Esophagus squamous epithelium (tissue), 5 donors: ENCODE data around the gene RREB1. TPM values are rescaled to one million over a fixed set of nuclear protein-coding genes. Genes with fewer than 3 reads are reported as not detected.
A peak's percentile ranks its signal among the peaks of the same experiment; 100 is the strongest.

Experiments
- DNase-seq: peaks from one replicate; lab custom pipeline; 2025; lab: John Stamatoyannopoulos, UW
- H3K27ac ChIP-seq, 4 donors: fragments of 200-600 bp; sonication (generic); one replicate each; pipeline ENCODE4 v1.5.1; 2016 to 2019; ENCODE audit warnings: mild to moderate bottlenecking in 1 of 4
- H3K27me3 ChIP-seq, 4 donors: fragments of 200-600 bp; sonication (generic); 1 replicate in 3 of 4; 2 replicates in 1 of 4; pipeline versions ENCODE4 v1.5.1 to v1.6.0; 2017 to 2021; ENCODE audit warnings: antibody characterized with exemption in 1 of 4
- H3K36me3 ChIP-seq, 3 donors: fragments of 200-600 bp; sonication (generic); one replicate each; pipeline ENCODE4 v1.5.1; 2016 to 2019
- H3K4me1 ChIP-seq, 3 donors: fragments of 200-600 bp; sonication (generic); one replicate each; pipeline ENCODE4 v1.5.1; 2017 to 2019
- H3K4me3 ChIP-seq, 4 donors: fragments of 200-600 bp; sonication (generic); 1 replicate in 3 of 4; 2 replicates in 1 of 4; pipeline ENCODE4 v1.5.1; 2016 to 2019; ENCODE audit warnings: mild to moderate bottlenecking in 2 of 4, moderate library complexity in 1 of 4
- H3K9me3 ChIP-seq, 3 donors: fragments of 200-600 bp; sonication (generic); one replicate each; pipeline ENCODE4 v1.5.1; 2016 to 2019
- CTCF ChIP-seq, 6 experiments: fragments of 450-650 bp in 4 of 6; fragments of 200-600 bp in 2 of 6; sonication (generic) in 2 of 6; IDR thresholded peaks; one replicate each; pipeline ENCODE4 v1.5.1; 2016 to 2019; ENCODE audit warnings: antibody characterized with exemption in 6 of 6, mild to moderate bottlenecking in 4 of 6, moderate library complexity in 4 of 6
- POLR2A ChIP-seq, 4 donors: fragments of 450-650 bp; IDR thresholded peaks; one replicate each; pipeline ENCODE4 v1.6.1; 2017; ENCODE audit warnings: antibody characterized with exemption in 4 of 4, mild to moderate bottlenecking in 4 of 4, moderate library complexity in 3 of 4
- WGBS, 2 donors: methylation state at CpG; one replicate each; pipeline ENCODE4 v1.1.5; 2018; 5-methylcytosine and 5-hydroxymethylcytosine counted together
- intact Hi-C: fragments of 100-400 bp; cut with DNase I; formaldehyde crosslinking; loops from one replicate; pipeline ENCODE4 v1.15.0; 2022
- total RNA-seq, 4 donors: library from RNA; depleted of rRNA; stranded (reverse); fragments of >200 nt; gene quantifications; one replicate each; pipeline ENCODE4 v1.1.0, GENCODE V29; 2016
- donor health status: DM: yes; HTN: yes; CAD: no.

Gene RREB1
- total RNA-seq, 4 donors from 2014 or later, result 41.7 to 79.6 (median 57.5) TPM

- DNase-seq, result no peak
- WGBS, 2 donors, result 72 to 73% methylated on average over 11 of the region's 11 CpGs
- H3K36me3 ChIP-seq, result no peaks in the 10 kb centered on the region
- peak overlapping the region in 2 of 4 donors; percentile 94 to 95 for H3K27ac ChIP-seq
- TF ChIP-seq CTCF (IDR thresholded peaks at IDR 0.05), result no peak
- TF ChIP-seq POLR2A (IDR thresholded peaks at IDR 0.05), result no peak
- no peaks in the 10 kb centered on the region for H3K9me3 ChIP-seq
- no peaks in the 10 kb centered on the region for H3K27me3 ChIP-seq
- H3K4me3 ChIP-seq, result no peak overlapping the region
- H3K4me1 ChIP-seq, result peaks cover 4 to 53% (median 11%) of the 10 kb centered on the region in 3 donors
- intact Hi-C loops, result no loop called here
Measured at GRCh38 chr6:7062451-7063162, 45.2 kb upstream of the RREB1 start.

GRCh38 chr6:7067305-7067704, 40.5 kb upstream of the RREB1 start:
- whole genome bisulfite sequencing, 2 donors, result 65 to 71% methylated on average over 3 of the region's 3 CpGs
- no peaks in the 10 kb centered on the region for H3K36me3 ChIP-seq

DNA sequence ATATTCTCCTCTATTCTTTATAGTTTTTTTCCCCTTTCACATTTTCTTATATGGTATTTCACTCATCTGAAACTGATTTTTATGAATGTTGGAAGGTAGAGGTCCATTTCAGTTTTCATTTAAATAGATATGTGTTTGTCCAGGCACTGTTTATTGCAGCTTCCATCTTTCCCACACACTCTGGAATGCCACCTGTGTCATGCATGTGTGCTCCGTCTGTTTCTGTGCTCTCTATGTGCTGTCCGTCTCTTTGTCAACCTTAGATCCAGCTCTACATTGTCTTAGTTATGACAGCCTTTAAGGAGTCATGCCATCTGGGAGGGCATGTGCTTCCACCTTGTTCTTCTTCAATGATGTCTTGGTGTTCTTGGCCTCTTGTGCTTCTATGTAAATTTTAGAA, 36.4 kb upstream of the RREB1 start:
- H3K4me3 ChIP-seq, result no peak overlapping the region
- no peaks in the 10 kb centered on the region for H3K27me3 ChIP-seq
- no peak for TF ChIP-seq CTCF (IDR thresholded peaks at IDR 0.05)
- no peak for TF ChIP-seq POLR2A (IDR thresholded peaks at IDR 0.05)
- intact Hi-C loops, result no loop called here
- 83 to 94% methylated on average over 2 of the region's 2 CpGs for WGBS, 2 donors
- DNase-seq, result no peak
- H3K36me3 ChIP-seq, result no peaks in the 10 kb centered on the region
- H3K9me3 ChIP-seq, result no peaks in the 10 kb centered on the region
- H3K27ac ChIP-seq, result no peak overlapping the region
- peaks cover 0 to 13% (median 0%) of the 10 kb centered on the region in 3 donors for H3K4me1 ChIP-seq

More at GRCh38 chr6:7067305-7067704, 40.5 kb upstream of the RREB1 start:
- Histone ChIP-seq H3K4me1 (peaks cover 0 to 6% (median 0%) of the 10 kb centered on the region in 3 donors), H3K27me3 (no peaks in the 10 kb centered on the region), H3K9me3 (no peaks in the 10 kb centered on the region), H3K27ac (no peak overlapping the region), H3K4me3 (no peak overlapping the region)
- DNase-seq, result no peak
- intact Hi-C loops, result no loop called here
- TF ChIP-seq CTCF (IDR thresholded peaks at IDR 0.05), result no peak

DNA sequence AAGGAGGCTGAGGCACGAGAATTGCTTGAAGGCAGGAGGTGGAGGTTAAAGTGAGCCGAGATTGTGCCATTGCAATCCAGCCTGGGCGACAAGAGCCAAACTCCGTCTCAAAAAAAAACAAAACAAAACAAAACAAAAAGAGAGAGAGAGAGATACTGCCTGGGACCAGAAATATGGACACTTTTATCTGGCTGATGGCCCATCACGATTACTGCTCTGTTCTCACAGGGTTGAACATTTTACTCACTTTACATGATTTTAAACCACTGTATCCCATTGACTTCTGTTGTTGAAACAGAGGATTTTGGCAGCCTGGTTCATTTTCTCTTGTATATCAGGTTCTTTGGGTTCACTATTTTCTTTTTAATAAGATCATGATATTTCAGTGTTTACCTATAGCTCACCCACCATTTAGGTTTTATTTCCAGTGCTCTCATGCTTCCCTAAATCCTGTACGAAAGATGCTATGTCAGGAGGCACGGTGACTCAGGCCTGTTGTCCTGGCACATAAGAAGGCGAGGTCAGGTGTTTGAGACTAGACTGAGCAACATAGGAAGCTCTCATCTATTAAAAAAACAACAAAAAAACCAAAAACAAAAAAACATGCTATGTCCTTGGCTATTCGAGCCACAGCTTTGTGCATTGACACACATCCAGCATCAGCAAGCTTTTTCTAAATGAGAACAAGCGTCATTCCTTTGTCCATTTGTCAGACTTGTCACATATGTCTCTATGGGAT, 34.5 kb upstream of the RREB1 start:
- no peak for DNase-seq
- no peaks in the 10 kb centered on the region for H3K36me3 ChIP-seq
- intact Hi-C loops, result no loop called here
- H3K27me3 ChIP-seq, result no peaks in the 10 kb centered on the region
- H3K4me3 ChIP-seq, result no peak overlapping the region
- H3K9me3 ChIP-seq, result no peaks in the 10 kb centered on the region
- WGBS, 2 donors, result 67 to 69% methylated on average over 10 of the region's 10 CpGs
- peak overlapping the region in 2 of 4 donors; percentile 14 to 32 for H3K27ac ChIP-seq
- TF ChIP-seq POLR2A (IDR thresholded peaks at IDR 0.05) (no peak), CTCF (IDR thresholded peaks at IDR 0.05) (no peak)
- peaks cover 0 to 13% (median 0%) of the 10 kb centered on the region in 3 donors for H3K4me1 ChIP-seq
